Muscle layer of duodenum (tissue), 2 donors: Measurements from ENCODE around the gene GSTM4.
"Not testable (repeated sequence)": the region's sequence is repeated elsewhere in the genome, so short reads cannot be mapped to it uniquely, and the experiment has no call there.

Source experiments
- H3K27ac ChIP-seq: one replicate; pipeline ENCODE4 v1.7.0; 2013; ENCODE audit warnings: mild to moderate bottlenecking, low read length
- H3K27me3 ChIP-seq: one replicate; pipeline ENCODE4 v1.7.0; 2013; ENCODE audit warnings: low read depth, mild to moderate bottlenecking, control low read depth, low read length
- H3K36me3 ChIP-seq, 2 donors: one replicate each; pipeline ENCODE4 v1.7.0; 2013; ENCODE audit warnings: low read length in 2 of 2, control low read depth in 1 of 2, mild to moderate bottlenecking in 1 of 2; ENCODE audit not compliant: insufficient read depth in 2 of 2, control insufficient read depth in 1 of 2
- H3K4me1 ChIP-seq, 2 donors: one replicate each; pipeline ENCODE4 v1.7.0; 2013; ENCODE audit warnings: low read length in 2 of 2, mild to moderate bottlenecking in 2 of 2, control low read depth in 1 of 2, moderate library complexity in 1 of 2; ENCODE audit not compliant: insufficient read depth in 2 of 2, control insufficient read depth in 1 of 2
- H3K4me3 ChIP-seq, 2 donors: one replicate each; pipeline ENCODE4 v1.7.0; 2013; ENCODE audit warnings: low read length in 2 of 2, low read depth in 1 of 2, mild to moderate bottlenecking in 1 of 2
- H3K9me3 ChIP-seq, 2 donors: one replicate each; pipeline ENCODE4 v1.7.0; 2013; ENCODE audit warnings: low read length in 2 of 2, control low read depth in 1 of 2, mild to moderate bottlenecking in 1 of 2; ENCODE audit not compliant: control insufficient read depth in 1 of 2
- donor health status: healthy.

The GSTM4 gene

GRCh38 chr1:109673861-109674260 is 18.0 kb downstream of the GSTM4 start:
- not testable (repeated sequence) for H3K9me3 ChIP-seq, H3K4me3 ChIP-seq, H3K27me3 ChIP-seq, H3K27ac ChIP-seq, H3K4me1 ChIP-seq
- peaks cover 3 to 14% of the 10 kb centered on the region in 2 donors for H3K36me3 ChIP-seq

- H3K27ac ChIP-seq, H3K4me1 ChIP-seq, H3K9me3 ChIP-seq, H3K4me3 ChIP-seq, H3K36me3 ChIP-seq, H3K27me3 ChIP-seq: not testable (repeated sequence)
Observed at GRCh38 chr1:109676683-109677381, 20.9 kb downstream of the GSTM4 start.

GRCh38 chr1:109677459-109677858 is 21.6 kb downstream of the GSTM4 start:
- H3K27ac ChIP-seq = no peak overlapping the region
- no peak overlapping the region for H3K4me3 ChIP-seq
- peaks cover 0 to 7% of the 10 kb centered on the region in 2 donors for H3K36me3 ChIP-seq
- no peaks in the 10 kb centered on the region for H3K27me3 ChIP-seq
- H3K4me1 ChIP-seq = no peaks in the 10 kb centered on the region
- no peaks in the 10 kb centered on the region for H3K9me3 ChIP-seq

- not testable (repeated sequence) for H3K27me3 ChIP-seq, H3K36me3 ChIP-seq, H3K4me3 ChIP-seq, H3K4me1 ChIP-seq, H3K9me3 ChIP-seq, H3K27ac ChIP-seq
Observed at GRCh38 chr1:109678637-109679036, 22.7 kb downstream of the GSTM4 start.

- not testable (repeated sequence) for H3K36me3 ChIP-seq, H3K9me3 ChIP-seq, H3K4me3 ChIP-seq, H3K27me3 ChIP-seq, H3K4me1 ChIP-seq, H3K27ac ChIP-seq
Observed at GRCh38 chr1:109684777-109685176, 28.9 kb downstream of the GSTM4 start.

GRCh38 chr1:109685399-109685798 is 29.5 kb downstream of the GSTM4 start:
- H3K27me3 ChIP-seq, H3K27ac ChIP-seq, H3K4me3 ChIP-seq, H3K4me1 ChIP-seq, H3K36me3 ChIP-seq, H3K9me3 ChIP-seq: not testable (repeated sequence)

GRCh38 chr1:109685890-109686289 is 30.0 kb downstream of the GSTM4 start:
- H3K4me1 ChIP-seq, H3K36me3 ChIP-seq: not testable (repeated sequence)

GRCh38 chr1:109687109-109687508 is 31.2 kb downstream of the GSTM4 start:
- H3K9me3 ChIP-seq, H3K27me3 ChIP-seq, H3K36me3 ChIP-seq, H3K4me1 ChIP-seq, H3K27ac ChIP-seq, H3K4me3 ChIP-seq: not testable (repeated sequence)

More at GRCh38 chr1:109685890-109686289, 30.0 kb downstream of the GSTM4 start:
- not testable (repeated sequence) for H3K9me3 ChIP-seq, H3K27ac ChIP-seq, H3K4me3 ChIP-seq, H3K27me3 ChIP-seq

- H3K4me1 ChIP-seq = no peaks in the 10 kb centered on the region
- no peak within 1 kb of the TSS for H3K4me3 ChIP-seq
- H3K27me3 ChIP-seq = no peaks in the 10 kb centered on the region
- H3K9me3 ChIP-seq = no peaks in the 10 kb centered on the region
- no peaks in the 10 kb centered on the region for H3K36me3 ChIP-seq
- no peak within 1 kb of the TSS for H3K27ac ChIP-seq
Observed at GRCh38 chr1:109687641-109688499, 32.0 kb downstream of the GSTM4 start, which contains the start of gene GSTM1. Gene GSTM1 (plus strand): TSS chr1:109687817. CDS start chr1:109687874, 57 bp downstream.

- no peak overlapping the region for H3K4me3 ChIP-seq
- H3K27ac ChIP-seq = no peak overlapping the region
Observed at GRCh38 chr1:109689844-109690405, 34.0 kb downstream of the GSTM4 start.

GRCh38 chr1:109691759-109692158 is 35.9 kb downstream of the GSTM4 start:
- no peaks in the 10 kb centered on the region for H3K9me3 ChIP-seq
- no peak overlapping the region for H3K27ac ChIP-seq
- no peaks in the 10 kb centered on the region for H3K4me1 ChIP-seq
- H3K4me3 ChIP-seq = no peak overlapping the region
- H3K27me3 ChIP-seq = no peaks in the 10 kb centered on the region
- no peaks in the 10 kb centered on the region for H3K36me3 ChIP-seq

More at GRCh38 chr1:109689844-109690405, 34.0 kb downstream of the GSTM4 start:
- H3K4me1 ChIP-seq = no peaks in the 10 kb centered on the region
- H3K9me3 ChIP-seq = no peaks in the 10 kb centered on the region
- no peaks in the 10 kb centered on the region for H3K27me3 ChIP-seq
- H3K36me3 ChIP-seq = no peaks in the 10 kb centered on the region
